HG03135 (cell line): Measurements from ENCODE around the gene AQP7.
"Not testable (repeated sequence)": the region's sequence is repeated elsewhere in the genome, so short reads cannot be mapped to it uniquely, and the experiment has no call there.

Source experiments
- ATAC-seq: cut with Tn5 transposase; IDR thresholded peaks from one replicate; pipeline ENCODE4 v1.9.1; 2021; ENCODE audit warnings: mild to moderate bottlenecking, moderate library complexity; ENCODE audit not compliant: unreplicated experiment

Gene AQP7

DNA sequence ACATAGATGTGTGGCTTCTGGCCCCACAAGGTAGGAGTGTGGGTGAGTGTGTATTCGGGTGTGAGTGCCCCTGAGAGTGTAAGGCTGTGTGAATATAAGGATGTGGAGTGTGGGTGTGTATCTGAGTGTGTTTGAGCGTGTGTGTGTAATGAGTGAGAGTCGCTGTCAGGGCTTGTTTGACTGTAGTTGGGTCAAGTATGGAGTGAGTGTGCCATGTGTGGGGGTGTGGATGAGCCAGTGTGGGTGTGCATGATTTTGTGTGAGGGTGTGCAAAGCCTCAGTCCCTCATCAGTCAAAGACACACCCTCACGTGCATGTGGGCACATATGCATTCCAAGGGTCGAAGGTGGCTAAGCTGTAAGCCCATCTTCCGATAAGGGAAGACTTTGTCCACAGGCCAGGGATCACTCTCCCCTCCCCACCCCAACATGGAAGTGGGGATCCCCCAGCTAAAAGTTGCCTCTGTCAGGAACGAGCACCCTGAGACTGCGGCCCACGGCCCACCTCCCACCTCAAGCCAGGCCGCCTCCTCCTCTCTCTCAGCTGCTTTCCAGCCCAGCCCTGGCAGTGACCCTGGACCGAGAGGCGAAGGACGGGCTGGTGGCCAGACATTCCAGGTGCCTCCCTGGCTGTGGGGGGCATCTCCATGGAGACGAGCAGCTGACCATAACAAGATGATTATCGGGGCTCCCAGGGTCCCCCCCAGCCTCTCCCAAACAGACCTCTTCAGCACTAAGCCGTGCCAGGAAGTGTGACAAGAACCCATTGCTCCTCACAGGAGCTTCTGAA lies 32.1 kb upstream of the AQP7 start:
- no peak for ATAC-seq

DNA sequence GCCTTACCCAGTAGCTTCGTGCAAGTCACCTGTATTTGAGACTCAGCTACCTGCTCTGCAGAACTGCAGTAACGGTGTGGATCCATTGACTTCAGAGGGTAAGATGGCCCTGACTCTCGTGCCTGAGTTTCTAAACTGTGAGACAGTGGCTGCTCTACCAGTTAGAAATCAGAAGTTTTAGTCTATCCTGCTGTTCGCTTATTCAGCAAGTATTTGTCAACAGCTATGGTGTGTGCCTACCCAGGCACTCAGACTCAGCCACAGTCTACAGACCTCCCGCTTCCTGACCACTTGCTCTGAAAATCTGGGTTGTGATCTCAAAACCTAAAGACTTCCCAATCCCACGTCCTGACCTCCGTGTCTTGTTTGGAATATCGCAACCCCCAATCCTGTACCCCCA lies 31.5 kb upstream of the AQP7 start:
- no peak for ATAC-seq

DNA sequence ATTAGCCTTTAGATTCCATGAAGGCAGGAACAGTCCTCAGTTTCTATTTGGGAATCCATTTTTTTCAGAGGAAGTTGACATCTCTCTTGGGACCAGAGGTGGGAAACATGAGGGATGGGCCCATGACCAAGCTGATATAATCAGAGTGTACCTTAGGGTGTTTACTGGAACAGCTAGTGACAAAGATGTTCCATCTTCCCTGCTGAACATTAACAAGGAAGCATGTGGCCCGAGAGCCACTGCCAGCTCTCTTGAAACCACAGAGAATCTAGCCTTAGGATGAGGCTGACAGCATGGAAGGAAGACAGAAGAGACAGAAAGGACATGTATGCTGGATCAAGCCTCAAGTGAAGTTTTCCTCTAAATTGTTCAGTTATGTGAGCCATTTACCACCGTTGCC lies 29.1 kb upstream of the AQP7 start:
- ATAC-seq: no peak

DNA sequence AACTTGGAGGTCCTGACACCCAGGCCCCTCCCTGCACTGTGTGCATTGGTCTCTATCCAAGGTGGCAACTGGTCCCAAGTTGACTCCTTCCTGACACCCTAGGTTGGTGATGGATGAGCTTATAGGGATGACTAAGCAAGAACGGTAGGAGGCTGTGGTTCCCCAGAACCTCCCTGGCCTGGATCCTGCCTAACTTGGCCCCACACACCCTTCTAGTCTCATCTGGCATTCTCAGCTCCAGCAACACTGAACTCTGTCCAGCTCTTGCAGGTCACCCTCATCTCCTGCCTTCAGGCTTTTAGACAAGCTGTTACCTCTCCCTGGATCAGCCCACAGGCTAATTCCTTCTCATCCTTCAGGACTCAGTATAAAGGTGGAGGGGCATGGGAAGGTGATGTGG lies 28.6 kb upstream of the AQP7 start:
- no peak for ATAC-seq

DNA sequence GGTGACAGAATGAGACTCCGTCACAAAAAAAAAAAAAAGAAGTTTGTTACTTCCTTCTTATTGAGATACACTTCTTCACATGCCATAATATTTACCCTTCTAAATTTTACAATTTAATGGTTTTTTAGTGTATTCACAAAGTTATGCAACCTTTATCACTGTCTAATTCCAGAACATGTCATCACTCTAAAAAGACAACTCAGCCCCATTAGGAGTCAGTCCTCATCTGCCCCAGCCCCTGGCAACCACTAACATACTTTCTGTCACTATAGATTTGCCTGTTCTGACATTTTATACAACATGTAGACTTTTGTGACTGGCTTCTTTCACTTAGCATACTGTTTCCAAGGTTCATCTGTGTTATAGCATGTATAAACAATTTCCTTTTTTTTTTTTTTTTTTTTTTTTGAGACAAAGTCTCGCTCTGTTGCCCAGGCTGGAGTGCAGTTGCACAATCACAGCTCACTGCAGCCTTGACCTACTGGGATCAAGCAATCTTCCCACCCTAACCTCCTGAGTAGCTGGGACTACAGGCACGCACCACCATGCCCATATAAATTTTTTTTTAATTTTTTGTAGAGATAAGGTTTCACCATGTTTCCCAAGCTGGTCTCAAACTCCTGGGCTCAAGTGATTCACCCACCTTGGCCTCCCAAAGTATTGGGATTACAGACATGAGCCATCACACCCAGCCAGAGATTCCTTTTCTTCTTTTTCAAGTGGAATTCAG lies 27.1 kb upstream of the AQP7 start:
- no peak for ATAC-seq

DNA sequence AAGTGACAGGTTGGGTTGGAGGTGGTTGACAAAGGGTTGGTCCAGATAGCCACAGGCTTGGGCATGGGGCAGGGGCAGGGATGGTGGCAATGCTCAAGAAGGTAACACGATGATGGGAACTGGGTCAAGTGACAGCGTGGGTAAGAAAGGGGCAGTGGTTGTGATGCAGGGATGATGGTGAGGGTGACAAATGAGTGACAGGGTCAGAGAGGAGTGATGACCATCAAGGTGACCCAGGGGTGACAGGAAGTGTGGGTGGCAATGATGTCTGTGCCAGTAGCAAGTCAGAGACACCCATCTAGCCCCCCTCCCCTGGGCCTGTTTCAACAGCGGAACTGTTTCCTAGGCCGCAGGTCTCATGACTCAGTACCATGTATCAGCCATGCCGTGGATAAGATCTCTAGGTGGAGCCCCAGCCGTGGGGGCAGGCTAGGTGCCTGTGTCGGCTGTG lies 24.5 kb upstream of the AQP7 start:
- no peak for ATAC-seq

DNA sequence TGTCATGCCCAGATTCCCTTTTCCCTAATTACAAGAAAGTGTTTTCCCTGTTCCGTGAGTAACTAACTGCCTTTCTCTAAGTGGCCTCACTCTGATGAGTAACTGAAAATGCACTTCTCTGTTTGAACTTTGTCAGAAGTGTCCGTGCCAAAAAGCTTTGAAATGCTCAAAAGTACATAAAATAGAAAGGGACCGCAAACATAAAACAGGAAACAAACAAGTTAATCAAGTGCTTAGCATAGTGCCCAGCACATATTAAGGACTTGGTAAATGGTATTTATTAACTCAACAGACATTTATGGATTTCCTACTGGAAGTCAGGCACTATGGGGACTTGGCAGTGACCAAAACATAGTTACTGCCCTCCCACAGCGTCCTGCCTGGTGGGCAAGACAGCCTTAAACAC lies 22.8 kb upstream of the AQP7 start:
- no peak for ATAC-seq

DNA sequence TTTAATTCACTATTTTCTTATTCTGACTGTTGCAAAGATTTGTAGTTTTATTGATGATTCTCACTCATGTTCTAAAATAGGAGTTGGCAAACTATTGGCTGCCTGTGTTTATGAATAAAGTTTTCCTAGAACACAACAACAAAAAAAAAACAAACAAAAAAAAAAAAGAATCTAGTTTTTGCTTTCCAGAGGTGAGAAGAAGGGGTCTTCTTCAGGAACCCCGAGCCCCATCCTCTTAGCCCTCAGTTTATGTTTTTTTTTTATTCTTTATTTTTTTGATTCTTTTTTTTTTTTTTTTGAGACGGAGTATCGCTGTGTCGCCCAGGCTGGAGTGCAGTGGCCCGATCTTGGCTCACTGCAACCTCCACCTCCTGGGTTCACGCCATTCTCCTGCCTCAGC lies 22.1 kb upstream of the AQP7 start:
- ATAC-seq: not testable (repeated sequence)

DNA sequence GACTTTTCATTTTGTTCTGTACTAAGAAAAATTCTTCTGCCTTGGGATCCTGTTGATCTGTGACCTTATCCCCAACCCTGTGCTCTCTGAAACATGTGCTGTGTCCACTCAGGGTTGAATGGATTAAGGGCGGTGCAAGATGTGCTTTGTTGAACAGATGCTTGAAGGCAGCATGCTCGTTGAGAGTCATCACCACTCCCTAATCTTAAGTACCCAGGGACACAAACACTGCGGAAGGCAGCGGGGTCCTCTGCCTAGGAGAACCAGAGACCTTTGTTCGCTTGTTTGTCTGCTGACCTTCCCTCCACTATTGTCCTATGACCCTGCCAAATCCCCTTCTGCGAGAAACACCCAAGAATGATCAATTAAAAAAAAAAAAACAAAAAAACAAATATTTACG lies 21.7 kb upstream of the AQP7 start:
- ATAC-seq: not testable (repeated sequence)

DNA sequence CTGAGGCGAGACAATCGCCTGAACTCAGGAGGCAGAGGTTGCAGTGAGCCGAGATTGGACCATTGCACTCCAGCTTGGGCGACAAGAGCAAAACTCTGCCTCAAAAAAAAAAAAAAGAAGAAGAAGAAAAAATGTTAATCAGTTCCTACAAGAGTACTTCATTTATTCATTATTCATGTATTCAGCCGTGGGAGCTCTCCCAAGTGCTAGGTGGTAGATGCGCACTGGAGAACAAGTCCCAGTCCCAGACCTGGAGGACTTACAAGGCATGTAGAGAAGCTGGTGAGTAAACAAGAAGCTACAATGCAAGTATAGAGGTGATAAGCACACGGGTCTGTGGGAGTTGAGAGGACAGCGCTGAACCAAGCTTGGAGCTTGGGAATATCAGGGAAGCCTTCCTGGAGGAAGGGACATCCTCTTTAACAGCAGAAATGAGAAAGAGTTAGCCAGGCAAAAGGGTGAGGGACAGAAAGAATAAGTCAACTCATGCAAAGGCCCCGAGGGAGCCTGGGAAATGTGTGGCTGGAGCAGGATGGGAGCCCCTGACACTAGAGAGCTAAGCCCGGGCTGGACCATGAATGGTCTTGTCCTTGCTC lies 17.4 kb upstream of the AQP7 start:
- ATAC-seq: no peak

DNA sequence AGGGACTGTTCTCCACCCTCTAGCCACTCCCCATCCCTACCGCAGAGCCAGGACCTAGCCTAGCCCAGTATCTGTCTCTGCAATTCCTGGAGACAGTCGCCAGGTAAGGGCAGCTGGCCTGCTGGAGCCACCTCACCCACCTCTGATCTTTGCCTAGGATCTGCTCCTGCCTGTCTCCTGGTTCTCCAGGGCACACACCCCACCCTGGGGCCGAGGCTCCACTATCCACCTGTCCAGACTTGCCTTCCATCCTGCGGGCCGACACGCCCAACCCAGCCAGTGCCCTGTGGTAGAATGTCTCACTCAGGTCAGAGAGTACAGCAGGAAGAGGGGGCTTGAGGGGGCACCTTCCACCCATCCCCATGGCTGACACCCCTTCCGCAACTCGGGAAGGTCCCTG lies 15.7 kb upstream of the AQP7 start:
- no peak for ATAC-seq

DNA sequence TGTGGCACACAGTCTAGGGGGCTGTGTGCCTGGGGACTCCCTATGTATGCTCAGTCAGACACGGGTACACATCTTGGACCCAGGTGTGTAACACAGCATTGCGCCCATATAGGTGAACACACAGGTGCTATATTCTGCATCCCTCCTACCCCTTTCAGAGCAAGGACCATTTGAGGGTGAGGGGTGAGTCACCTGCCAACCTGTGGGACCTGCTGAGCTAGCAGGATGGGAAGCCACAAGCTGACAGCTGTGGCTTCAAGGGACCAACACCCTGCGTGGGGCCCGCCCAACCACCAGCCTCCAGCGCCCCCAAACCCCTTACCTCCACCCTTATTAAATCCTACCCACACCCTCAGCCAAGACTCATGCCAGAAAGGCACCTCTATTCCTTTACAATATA lies 14.6 kb upstream of the AQP7 start:
- ATAC-seq: no peak

DNA sequence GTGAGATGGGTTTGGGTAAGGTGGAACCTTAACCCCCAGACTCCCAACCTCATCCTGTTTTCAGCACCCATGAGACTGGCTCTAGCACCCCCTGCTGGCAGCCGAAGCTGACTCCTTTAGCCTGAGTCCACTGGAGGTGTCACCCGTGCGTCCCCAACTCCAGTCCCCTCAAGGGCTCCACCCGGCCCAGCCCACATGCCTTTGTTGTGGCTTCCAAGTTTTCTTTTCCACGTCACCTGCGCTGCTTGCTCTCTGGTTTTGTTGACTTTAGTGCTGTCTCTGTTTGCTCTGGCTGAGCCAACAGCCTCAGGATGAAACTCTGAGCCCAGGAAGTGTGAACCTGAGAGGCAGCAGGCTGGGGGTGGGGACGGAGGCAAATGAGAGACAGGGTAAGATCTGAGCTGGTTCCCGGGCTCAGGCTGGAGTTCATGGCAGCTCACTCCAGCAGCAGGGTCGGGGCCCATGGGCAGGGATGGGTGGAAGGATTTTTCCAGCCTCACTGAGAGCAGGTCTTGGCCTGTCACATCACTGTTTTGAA lies 13.2 kb upstream of the AQP7 start:
- ATAC-seq: no peak

DNA sequence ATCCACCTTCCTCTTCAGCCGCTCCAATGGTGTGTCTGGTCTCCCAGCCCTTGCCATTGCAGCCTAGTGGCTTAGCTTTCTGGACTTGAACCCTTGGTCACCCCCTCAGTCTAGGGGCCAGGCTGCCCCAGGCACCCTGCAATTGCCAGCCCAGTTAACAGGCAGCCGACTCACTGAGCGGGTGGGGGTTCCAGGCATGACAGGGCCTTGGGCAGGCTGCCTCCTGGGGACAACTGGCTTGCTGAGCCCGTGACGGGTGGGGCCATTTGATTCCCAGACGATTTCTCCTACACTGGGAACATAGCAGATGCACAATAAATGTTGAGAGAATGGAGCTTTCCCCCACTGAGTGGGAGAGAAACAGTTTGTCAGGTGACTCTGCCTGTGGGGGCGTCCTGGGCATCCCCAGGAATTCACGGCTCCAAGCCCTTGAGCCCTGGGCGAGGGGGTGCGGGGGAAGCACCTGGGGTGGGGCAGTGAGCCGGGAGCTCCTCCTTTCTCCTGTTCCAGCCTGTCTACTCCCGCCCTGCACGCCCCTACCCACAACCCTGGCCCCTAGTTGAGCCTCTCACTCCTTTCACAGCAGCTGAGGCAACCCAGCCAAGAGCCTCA lies 12.6 kb upstream of the AQP7 start:
- no peak for ATAC-seq

DNA sequence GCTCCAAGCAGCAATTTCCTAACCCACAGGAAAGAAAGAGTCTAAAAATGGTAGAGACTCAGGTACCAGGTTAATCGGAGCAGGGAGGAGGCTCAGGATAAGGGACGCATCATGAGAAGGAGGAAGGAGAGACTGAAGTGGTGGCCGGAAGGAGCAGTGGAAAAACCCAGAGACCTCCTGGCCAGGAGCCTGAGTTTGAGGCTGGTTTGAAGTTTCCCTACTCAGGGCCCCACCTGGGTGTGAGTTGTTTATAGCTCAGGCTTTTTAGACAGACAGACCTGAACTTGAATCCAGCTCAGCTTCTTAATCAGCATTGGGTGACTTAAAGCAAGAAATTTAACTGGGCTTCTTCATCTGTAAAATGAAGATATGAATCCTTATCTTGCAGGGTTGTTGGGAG lies 11.9 kb upstream of the AQP7 start:
- ATAC-seq: no peak

DNA sequence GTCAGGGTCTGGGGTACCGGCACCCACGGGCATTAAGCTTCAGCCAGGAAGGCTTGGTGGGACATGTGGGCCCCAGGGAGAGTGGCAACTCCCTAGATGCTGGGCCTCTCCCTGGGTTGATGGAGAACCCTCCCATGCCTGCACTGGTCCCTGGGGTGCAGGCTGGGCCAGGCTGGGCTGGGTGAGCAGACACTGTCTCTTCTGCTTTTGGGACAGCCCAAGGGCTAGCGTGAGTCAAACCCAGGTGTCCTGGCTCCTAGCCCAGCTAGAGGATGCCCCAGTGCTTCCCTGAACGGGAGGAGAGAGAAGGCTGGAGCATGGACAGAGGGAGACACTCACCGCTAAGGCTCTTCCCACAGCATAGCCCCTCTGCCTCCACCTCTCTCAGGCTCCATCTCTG lies 5.7 kb upstream of the AQP7 start:
- no peak for ATAC-seq

DNA sequence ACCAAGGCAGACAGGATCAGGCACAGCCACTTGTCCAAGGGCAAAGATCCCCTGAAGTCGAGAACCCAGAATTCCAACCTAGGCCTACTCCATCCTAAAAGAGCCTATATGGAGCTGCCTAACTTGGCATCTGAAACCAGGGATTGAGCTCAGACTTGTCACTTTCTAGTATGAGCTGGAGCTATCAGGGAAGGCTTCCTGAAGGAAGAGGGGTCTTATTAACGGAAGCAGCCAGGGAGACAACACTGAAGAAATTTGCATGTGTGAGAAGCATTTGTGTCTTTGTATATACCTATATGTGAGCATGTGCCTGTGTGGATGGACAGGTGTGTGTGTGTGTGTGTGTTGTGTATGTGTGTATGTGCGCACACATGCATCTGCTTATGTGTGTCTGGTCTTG lies 4.7 kb upstream of the AQP7 start:
- no peak for ATAC-seq

DNA sequence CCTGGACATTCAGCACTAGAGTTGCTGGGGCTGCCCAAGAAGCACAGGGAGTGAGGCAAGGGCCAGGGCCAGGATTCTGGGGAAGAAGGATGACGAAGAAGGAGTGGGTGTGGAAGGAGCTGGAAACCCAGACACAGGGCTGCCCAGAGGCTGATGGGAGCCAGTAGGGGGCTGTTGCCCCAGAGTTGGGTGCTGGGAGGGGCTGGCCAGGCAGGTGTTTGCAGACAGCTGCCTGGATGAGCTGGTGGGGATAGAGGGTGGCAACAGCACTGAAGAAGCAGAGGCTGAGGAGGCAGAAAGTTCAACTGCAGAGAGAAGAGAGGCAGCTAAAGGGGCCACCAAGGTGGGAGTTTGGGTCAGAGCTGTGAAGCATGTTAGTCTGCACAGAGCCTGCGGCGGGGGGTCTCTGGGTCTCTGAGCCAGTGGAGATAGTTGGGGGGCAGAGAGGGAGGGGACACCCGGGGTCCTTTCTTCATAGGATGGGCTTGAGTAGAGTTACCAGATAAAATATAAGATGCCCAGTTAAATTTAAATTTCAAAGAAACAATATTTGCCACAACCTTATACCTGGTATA lies 2.5 kb upstream of the AQP7 start:
- ATAC-seq: no peak

DNA sequence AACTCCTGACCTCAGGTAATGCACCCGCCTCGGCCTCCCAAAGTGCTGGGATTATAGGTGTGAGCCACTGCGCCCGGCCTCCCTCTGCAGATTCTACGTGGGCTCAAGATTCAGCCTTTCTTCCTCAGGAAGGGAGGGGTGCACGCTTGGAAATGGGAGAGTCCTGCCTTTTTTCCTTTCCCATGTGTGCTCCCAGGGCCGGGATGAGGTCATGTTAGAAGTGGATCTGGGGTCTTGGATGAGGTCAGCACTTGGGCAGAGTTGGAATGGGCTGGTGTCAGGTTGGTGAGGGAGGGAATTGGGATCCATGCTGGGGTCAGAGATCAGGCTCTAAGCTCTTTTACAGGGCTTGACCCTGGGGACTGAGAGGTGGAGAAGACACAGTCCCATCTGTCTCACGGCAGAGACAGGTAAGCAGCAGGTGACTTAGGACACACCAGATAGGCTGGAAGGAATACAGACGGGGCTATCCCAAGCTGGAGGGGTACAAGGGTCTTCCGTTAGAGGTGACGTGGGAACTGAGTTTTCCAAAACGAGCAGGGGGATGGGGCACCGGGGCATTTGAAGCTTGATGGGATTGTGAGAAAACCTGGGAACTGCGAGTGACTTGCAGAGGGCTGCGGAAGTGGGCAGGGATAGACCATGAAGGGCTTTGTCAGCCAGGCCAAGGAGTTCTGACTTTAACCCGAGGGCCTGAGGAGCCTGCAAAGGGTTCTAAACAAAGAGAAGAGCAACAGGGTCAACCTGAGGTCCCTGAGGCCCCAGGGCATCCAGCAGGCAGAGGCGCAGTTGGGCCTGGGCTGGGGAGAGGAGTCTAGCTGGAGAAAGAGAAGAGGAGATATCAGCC lies 1.8 kb upstream of the AQP7 start:
- ATAC-seq: no peak

DNA sequence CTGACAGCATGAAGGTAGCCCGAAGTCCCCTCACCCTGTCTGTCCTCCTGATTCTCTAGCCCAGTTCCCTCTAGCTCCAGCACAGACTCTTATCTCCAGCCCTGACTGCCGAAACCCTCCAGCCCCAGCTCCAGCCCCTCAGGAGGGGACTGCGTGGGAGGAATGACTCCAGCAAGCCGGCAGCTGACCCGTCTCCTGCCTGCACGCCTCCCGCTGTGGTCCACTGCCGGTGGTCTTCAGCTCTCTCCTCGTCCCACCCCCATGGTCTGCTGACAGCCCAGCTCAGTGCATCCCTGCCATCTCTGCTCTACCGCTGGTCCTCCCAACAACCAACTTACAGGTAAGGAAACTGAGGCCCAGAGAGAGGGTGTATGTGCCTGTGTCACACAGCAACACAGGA lies 559 bp downstream of the AQP7 start:
- ATAC-seq: not testable (repeated sequence)
